NK-92 treated with Interleukin-12 subunit alpha and Interleukin-12 subunit beta, amount 100 ng/mL, for 24 hours (cell line): ENCODE data around the gene LRRC49.
"Not testable (repeated sequence)": the region's sequence is repeated elsewhere in the genome, so short reads cannot be mapped to it uniquely, and the experiment has no call there.

Experiments
- DNase-seq: peaks from one replicate; lab custom pipeline; 2025; lab: John Stamatoyannopoulos, UW

LRRC49 gene

DNA sequence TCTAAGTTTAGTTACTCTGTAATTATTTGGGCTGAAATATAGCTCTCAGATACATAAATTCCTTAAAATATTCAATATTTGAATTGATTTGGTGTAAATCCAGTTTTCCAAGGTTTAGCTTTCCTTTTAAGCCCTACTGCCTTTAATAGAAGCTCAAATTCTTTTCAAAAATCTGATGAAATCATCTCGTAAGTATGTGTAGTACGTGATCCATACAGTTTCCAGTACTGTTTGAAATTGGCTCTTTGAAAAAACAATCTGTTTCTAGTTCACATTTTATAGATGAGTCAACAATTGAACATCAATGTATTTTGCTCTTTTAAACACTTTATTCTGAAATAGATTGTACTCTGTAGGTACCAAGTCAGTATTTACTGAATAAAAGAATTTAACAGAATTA is 84.2 kb downstream of the LRRC49 start:
- DNase-seq = no peak

- DNase-seq = no peak
Observed at GRCh38 chr15:70995383-70995970, 102.9 kb downstream of the LRRC49 start.

GRCh38 chr15:70998319-70998718 is 105.7 kb downstream of the LRRC49 start:
- DNase-seq = no peak

DNA sequence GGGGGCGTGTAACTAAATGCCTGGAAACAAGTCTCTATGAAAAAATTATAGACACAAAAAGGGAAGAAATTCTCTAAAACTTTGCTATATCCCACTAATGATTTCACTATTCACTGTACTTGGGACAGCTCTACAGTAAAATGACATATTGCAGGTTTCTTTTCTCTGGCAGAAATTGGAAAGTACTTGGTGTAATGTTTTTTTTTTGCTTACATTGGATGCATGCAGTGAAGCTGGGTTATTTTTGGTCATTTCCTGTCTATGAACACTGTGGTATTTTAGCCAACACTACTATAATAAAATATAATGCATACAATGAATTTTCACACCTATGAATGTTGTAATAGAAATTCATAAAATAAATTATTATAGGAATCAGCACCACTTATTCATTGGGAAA is 109.7 kb downstream of the LRRC49 start:
- DNase-seq = no peak

DNA sequence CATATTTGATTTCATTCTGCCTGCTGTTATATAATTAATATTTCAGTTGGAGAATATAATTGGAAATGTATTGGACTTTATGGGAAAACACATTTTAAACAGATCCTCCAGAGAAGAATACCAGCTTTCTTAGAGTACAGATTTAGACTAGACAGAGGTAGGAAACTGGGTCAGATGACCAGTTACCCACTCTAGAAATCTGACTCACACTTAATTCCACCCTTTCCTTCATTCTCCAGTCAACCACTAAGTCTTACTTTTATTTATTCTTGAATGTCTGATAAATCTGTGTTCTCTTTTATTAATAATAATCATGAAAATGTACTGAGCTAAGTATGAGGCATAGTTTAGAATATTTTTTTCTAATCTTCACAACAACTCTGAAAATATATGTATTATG is 110.7 kb downstream of the LRRC49 start:
- no peak for DNase-seq

GRCh38 chr15:71004506-71004905 is 111.9 kb downstream of the LRRC49 start:
- DNase-seq = not testable (repeated sequence)

- DNase-seq = no peak
Observed at GRCh38 chr15:71005895-71006294, 113.3 kb downstream of the LRRC49 start.

DNA sequence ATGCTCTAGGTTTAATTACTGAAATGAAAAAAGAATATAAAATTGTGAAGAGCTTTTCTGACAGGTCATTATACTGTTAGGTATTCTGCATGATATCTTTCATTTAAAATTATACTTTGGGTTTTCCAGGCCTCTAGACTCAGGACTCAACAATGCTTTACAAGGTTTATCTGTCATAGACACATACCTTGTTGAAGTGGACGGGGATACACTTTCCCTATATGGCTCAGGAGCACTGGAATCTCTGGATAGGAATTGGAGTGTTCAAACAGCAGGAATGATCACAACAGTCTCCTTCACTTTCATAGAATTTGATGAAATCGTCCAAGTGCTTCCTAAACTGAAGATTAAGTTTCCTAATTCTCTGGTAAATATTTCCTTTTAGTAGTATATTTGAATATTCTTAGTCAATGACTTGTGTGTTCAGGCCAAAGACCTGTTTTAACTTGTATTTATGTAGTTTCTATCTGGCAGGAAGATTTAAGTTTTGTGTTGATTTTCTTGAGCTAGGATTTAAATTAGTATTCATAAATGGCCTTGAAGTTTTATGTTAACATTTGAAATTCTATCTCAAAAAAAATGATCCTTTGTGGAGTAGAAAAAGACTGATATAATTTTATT is 115.7 kb downstream of the LRRC49 start:
- DNase-seq = no peak

GRCh38 chr15:71010472-71010871 is 117.8 kb downstream of the LRRC49 start:
- DNase-seq = no peak

DNA sequence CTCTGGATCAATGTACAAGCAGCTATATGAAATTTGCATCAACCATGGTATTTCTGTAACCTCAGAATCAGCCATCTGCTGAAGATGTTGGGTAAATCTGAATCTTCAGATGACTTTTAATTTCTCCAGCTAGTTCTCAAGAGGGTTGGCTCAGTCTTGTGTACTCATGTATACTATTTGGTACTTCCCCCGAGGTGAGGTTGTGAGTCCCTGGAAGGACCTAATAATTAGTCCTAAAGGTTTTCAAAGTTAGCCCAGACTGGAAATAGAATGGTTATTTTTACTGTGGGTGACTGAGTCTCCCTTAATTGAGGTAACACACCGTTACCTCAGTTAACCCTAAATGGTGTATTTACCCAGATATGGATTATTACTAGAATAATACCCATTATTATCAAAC is 118.4 kb downstream of the LRRC49 start:
- no peak for DNase-seq

- no peak for DNase-seq
Observed at GRCh38 chr15:71011503-71012155, 119.0 kb downstream of the LRRC49 start.

DNA sequence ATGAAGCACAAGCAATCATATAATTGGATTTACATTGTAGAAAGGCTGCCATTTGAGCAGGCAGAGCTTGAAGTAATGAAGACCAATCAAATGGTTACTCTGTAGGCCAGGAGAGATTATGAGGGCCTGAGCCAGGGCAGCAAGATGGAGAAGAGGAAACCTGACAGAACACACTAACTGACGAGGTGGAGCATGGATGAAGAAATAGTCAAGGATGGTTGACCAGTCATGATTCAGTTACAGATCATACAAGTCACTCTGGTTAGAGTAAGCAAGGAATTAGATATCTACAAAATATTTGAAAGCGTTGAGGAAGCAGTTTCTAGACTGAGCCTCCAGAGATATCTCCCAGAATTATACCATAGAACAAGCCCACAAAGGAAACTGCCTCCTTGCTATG is 120.8 kb downstream of the LRRC49 start:
- no peak for DNase-seq

DNA sequence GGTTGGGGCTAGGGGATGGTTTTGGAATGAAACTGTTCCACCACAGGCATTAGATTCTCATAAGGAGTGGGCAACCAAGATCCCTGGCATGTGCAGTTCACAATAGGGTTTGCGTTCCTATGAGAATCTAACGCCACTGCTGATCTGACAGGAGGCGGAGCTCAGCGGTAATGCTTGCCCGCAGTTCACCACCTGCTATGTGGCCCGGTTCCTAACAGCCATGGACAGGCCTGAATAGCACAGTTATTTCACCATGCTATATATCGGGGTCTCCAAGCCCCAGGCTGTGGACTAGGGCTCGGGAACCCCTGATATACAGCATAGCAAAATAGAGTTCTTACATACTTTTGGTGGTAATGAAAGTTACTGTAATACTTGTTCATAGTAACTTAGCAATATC is 122.7 kb downstream of the LRRC49 start:
- DNase-seq = no peak

DNA sequence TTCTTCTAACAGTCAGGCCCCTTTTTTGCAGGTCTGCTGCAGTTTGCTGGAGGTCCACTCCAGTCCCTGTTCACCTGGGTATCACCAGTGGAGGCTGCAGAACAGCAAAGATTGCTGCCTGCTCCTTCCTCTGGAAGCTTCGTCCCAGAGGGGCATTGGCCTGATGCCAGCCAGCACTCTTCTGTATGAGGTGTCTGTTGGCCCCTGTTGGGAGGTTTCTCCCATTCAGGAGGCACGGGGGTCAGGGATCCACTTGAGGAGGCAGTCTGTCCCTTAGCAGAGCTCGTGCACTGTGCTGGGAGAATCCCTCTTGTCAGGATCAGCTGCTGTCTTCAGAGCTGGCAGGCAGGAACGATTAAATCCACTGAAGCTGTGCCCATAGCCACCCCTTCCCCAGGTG is 138.6 kb downstream of the LRRC49 start:
- DNase-seq = not testable (repeated sequence)

GRCh38 chr15:71035478-71035877 is 142.9 kb downstream of the LRRC49 start:
- DNase-seq = not testable (repeated sequence)

DNA sequence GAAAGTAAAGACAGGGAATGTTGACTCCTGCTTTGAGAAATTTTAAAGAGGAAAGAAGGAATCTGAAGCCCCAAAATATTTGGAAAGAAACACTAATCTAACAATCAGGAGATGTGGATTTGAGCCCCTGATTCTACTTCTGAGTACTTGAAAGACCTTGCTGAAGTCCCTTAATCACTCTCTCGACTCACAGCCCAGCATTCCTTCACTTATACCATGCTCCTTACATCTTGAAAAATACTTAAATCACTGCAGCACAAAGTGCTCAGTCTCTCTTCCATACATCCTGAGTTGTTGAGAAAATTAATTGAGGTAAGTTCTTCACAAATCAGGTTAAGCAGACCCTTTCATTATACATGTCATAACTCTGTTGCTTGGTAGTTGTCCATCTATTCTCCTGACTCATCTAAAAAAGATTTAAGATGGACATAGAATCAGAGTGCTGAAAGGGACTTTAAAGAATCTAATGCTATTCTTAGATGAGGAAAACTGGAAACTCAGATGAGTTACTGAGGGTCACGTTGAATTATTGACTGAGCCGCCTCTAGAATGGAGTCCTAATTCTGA is 149.8 kb downstream of the LRRC49 start:
- no peak for DNase-seq

DNA sequence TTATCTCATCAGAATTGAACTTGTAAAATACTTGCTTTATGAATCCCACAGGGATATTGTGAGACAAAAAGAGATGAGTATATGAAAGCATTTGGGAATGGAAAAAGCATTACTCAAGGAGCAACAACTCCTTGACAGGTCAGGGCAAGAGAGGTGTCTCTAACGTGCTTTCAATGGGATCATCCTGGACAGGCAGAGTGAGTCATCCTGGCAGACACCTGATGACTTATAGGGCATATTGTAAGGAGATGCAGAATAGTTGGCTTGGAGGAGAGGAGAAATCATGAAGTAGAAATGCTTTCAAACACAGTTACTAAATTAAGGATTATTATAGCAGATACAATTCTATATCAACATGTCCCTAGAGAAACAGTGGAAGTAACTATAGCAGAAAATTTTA is 150.7 kb downstream of the LRRC49 start:
- DNase-seq = no peak

- DNase-seq = no peak
Observed at GRCh38 chr15:71044006-71044405, 151.4 kb downstream of the LRRC49 start.

DNA sequence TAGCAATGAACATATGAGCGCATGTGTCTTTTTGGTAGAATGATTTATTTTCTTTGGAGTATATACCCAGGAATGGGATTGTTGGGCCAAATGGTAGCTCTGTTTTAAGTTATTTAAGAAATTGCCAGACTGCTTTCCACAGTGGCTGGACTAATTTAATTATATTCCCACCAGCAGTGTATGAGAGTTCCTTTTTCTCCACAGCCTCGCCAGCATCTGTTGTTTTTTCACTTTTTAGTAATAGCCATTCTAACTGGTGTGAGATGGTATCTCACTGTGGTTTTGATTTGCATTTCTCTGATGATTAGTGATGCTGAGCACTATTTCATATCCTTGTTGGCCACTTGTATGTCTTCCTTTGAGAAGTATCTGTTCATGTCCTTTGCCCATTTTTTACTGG is 153.5 kb downstream of the LRRC49 start:
- not testable (repeated sequence) for DNase-seq

DNA sequence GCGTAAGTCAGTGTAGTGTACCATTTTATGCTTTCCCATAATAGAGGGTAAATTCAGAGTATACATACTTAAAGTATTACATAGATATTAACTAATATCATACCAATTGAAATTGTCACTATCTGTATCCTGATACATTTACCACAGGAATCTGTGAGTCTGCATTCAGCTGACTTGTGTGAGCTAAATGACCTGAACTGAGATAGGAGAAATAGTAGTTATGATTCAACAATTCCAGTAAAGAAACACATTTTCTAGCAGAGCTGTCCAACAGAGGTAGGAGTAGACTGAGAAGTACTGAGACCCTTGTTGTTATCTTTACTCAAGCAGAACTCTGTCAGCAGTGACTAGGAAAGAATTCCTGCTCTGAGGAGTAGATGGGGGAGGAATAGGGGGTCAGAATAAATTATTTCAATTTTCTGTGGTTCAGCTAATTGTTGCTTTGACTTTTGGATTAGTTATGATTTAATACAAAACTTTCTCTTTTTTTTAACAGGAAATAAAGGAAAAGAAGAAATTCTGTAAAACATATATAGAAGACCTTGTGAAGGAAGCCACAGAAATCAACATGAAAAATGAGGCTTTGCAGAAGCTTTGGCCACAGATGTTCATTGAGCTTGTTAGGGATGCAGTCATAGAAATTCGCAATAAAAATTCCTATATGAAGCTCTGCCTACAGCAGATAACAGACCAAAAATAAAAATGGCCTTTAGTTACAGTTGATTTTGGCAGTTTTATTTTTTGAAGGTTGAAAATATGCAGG is 156.5 kb downstream of the LRRC49 start:
- DNase-seq = no peak

DNA sequence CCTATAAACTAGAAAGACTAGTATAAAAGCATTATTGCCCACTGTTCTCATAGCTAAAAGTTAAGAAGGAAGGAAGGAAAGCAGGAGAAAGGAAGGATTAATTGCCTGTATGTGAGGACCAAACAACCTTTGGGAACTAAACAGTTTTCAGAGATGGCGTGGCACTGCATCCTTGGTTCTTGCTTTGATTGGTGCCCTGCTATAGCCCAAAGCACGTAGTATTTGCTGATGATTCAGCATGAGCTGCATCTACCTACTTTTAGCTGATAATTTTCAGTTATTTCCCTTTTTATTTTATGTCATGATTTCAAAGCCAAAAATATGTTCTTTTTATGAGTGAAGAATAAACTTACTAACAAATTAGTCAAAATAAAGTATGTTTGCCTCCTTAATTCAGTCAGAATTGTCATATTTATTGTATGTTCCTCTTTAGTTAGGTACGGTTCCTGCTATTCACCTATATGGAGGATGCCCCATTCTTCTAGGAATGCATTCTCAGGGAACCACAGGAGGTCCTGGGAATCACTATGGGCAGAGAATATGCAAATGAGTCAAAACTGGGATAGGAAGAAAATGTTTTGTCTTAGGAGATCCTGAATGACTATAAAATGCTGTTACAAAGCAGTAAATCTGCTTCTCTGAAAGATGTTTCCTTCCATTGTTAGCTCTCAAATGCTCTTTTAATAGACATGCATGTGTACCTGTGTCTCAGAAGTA is 157.2 kb downstream of the LRRC49 start:
- no peak for DNase-seq

DNA sequence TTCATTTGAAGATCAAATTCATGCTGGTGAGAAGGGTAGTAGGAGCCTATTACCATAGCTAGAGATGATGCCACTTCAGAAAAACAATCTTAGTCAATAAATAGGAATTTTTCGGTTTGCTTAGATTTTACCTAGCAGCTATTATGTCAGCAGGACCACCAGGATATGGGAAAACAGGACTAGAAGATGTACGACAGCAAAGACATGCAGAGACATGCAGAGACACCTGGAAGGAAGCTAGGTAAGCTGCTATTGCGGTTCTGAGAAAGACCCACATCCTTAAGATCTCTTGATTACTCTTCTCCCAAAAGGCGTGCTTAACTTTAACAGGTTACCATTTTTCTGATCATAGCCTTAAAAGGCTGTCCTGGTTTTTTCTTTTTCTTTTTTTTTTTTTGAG is 157.8 kb downstream of the LRRC49 start:
- no peak for DNase-seq
